HG03571 (cell line): ENCODE results near the gene KIRREL3.
"Not testable (repeated sequence)": the region's sequence is repeated elsewhere in the genome, so short reads cannot be mapped to it uniquely, and the experiment has no call there.

ENCODE experiments used
- ATAC-seq: cut with Tn5 transposase; IDR thresholded peaks from one replicate; pipeline ENCODE4 v1.9.1; 2021; ENCODE audit not compliant: unreplicated experiment

Gene KIRREL3

GRCh38 chr11:126396266-126396665 is 604.3 kb downstream of the KIRREL3 start:
- not testable (repeated sequence) for ATAC-seq

- not testable (repeated sequence) for ATAC-seq
Observed at GRCh38 chr11:126395784-126396183, 604.8 kb downstream of the KIRREL3 start.

GRCh38 chr11:126394634-126395072 is 605.9 kb downstream of the KIRREL3 start:
- not testable (repeated sequence) for ATAC-seq

GRCh38 chr11:126394036-126394435 is 606.5 kb downstream of the KIRREL3 start:
- no peak for ATAC-seq

GRCh38 chr11:126393143-126393542 is 607.4 kb downstream of the KIRREL3 start:
- ATAC-seq, result no peak

- ATAC-seq, result no peak
Observed at GRCh38 chr11:126392633-126393013, 607.9 kb downstream of the KIRREL3 start.

GRCh38 chr11:126391970-126392632 is 608.5 kb downstream of the KIRREL3 start:
- ATAC-seq, result peak; percentile 74

- ATAC-seq, result no peak
Observed at GRCh38 chr11:126391286-126391954, 609.1 kb downstream of the KIRREL3 start.

- ATAC-seq, result no peak
Observed at GRCh38 chr11:126390272-126390867, 610.2 kb downstream of the KIRREL3 start.

GRCh38 chr11:126387857-126388256 is 612.7 kb downstream of the KIRREL3 start:
- ATAC-seq, result no peak

GRCh38 chr11:126386729-126387071 is 613.9 kb downstream of the KIRREL3 start:
- ATAC-seq, result not testable (repeated sequence)

GRCh38 chr11:126385991-126386728 is 614.4 kb downstream of the KIRREL3 start:
- ATAC-seq, result no peak

- no peak for ATAC-seq
Observed at GRCh38 chr11:126384449-126385070, 616.0 kb downstream of the KIRREL3 start.

GRCh38 chr11:126383339-126384335 is 616.9 kb downstream of the KIRREL3 start:
- ATAC-seq, result no peak

- ATAC-seq, result not testable (repeated sequence)
Observed at GRCh38 chr11:126382641-126383040, 617.9 kb downstream of the KIRREL3 start.

GRCh38 chr11:126381960-126382359 is 618.6 kb downstream of the KIRREL3 start:
- ATAC-seq, result not testable (repeated sequence)

GRCh38 chr11:126380909-126381308 is 619.7 kb downstream of the KIRREL3 start:
- ATAC-seq, result no peak

- no peak for ATAC-seq
Observed at GRCh38 chr11:126378763-126379162, 621.8 kb downstream of the KIRREL3 start.

GRCh38 chr11:126375726-126376125 is 624.8 kb downstream of the KIRREL3 start:
- no peak for ATAC-seq
